HG03442 (cell line): Measurements from ENCODE around the gene LDB1.

Experiments used
- ATAC-seq: cut with Tn5 transposase; IDR thresholded peaks from one replicate; pipeline ENCODE4 v1.9.1; 2021; ENCODE audit warnings: mild to moderate bottlenecking, moderate library complexity; ENCODE audit not compliant: unreplicated experiment

LDB1 gene

GRCh38 chr10:102120142-102120990 lies at the start of gene LDB1:
Gene LDB1 (minus strand): TSS chr10:102120368. CDS start chr10:102120110, 258 bp downstream.
- ATAC-seq = peak; percentile 66

- no peak for ATAC-seq
These were observed 47.7 kb upstream of the LDB1 start for GRCh38 chr10:102167861-102168260.

GRCh38 chr10:102163342-102163989 lies 43.3 kb upstream of the LDB1 start:
- ATAC-seq = no peak

GRCh38 chr10:102159831-102160230 lies 39.7 kb upstream of the LDB1 start:
- no peak for ATAC-seq

- no peak for ATAC-seq
These were observed 39.0 kb upstream of the LDB1 start for GRCh38 chr10:102159051-102159597.

GRCh38 chr10:102157224-102157623 lies 37.1 kb upstream of the LDB1 start:
- no peak for ATAC-seq

- no peak for ATAC-seq
These were observed 34.4 kb upstream of the LDB1 start for GRCh38 chr10:102154466-102155116.

- ATAC-seq = no peak
These were observed 33.0 kb upstream of the LDB1 start for GRCh38 chr10:102153093-102153620.

GRCh38 chr10:102152545-102152890 lies 32.4 kb upstream of the LDB1 start:
- ATAC-seq = peak; percentile 3

- peak; percentile 91 for ATAC-seq
These were observed 31.8 kb upstream of the LDB1 start, which contains the start of gene NOLC1 for GRCh38 chr10:102151774-102152544. Gene NOLC1 (plus strand): TSS chr10:102152389. CDS start chr10:102152411, 22 bp downstream.

GRCh38 chr10:102150970-102151773 lies 31.0 kb upstream of the LDB1 start:
- no peak for ATAC-seq

GRCh38 chr10:102148275-102148674 lies 28.1 kb upstream of the LDB1 start:
- ATAC-seq = no peak

- ATAC-seq = no peak
These were observed 27.4 kb upstream of the LDB1 start for GRCh38 chr10:102147561-102147960.

GRCh38 chr10:102146971-102147428 lies 26.8 kb upstream of the LDB1 start:
- ATAC-seq = no peak

GRCh38 chr10:102141583-102142107 lies 21.5 kb upstream of the LDB1 start:
- ATAC-seq = no peak

- ATAC-seq = no peak
These were observed 20.9 kb upstream of the LDB1 start for GRCh38 chr10:102140913-102141540.

GRCh38 chr10:102140218-102140617 lies 20.1 kb upstream of the LDB1 start:
- ATAC-seq = no peak

- no peak for ATAC-seq
These were observed 19.3 kb upstream of the LDB1 start for GRCh38 chr10:102139281-102140110.
